H1 (cell line): Measurements from ENCODE around the gene MAP3K14. TPM values are rescaled to one million over a fixed set of nuclear protein-coding genes. Genes with fewer than 3 reads are reported as not detected.

Experiments
- CTCF ChIP-seq, 3 experiments: IDR thresholded peaks; 1 replicate in 2 of 3; 2 replicates in 1 of 3; pipeline versions ENCODE4 v1.5.1 to v1.6.1; 2011; ENCODE audit warnings: low read length in 3 of 3, mild to moderate bottlenecking in 3 of 3, inconsistent platforms in 2 of 3, low read depth in 1 of 3, moderate library complexity in 1 of 3; ENCODE audit not compliant: insufficient read depth in 1 of 3; ENCODE audit errors: control extremely low read depth in 1 of 3
- E2F6 ChIP-seq: IDR thresholded peaks from 2 replicates; pipeline ENCODE4 v1.6.1; 2012; ENCODE audit warnings: inconsistent platforms
- EP300 ChIP-seq, 2 experiments: IDR thresholded peaks; 1 replicate in 1 of 2; 2 replicates in 1 of 2; pipeline ENCODE4 v1.6.1; 2011 to 2012; ENCODE audit warnings: low read depth in 2 of 2, low read length in 2 of 2, mild to moderate bottlenecking in 2 of 2, borderline replicate concordance in 1 of 2, inconsistent platforms in 1 of 2, moderate library complexity in 1 of 2
- FOSL1 ChIP-seq: IDR thresholded peaks from 2 replicates; pipeline ENCODE4 v1.6.1; 2011; ENCODE audit warnings: mild to moderate bottlenecking, low read depth, low read length, moderate library complexity; ENCODE audit not compliant: insufficient read depth
- KDM4A ChIP-seq: IDR thresholded peaks from one replicate; pipeline ENCODE4 v1.7.1; 2012; ENCODE audit warnings: low read depth, mild to moderate bottlenecking, moderate library complexity, low read length, inconsistent platforms; ENCODE audit not compliant: severe bottlenecking
- polyA plus RNA-seq, 7 experiments: library from polyadenylated mRNA; depleted of rRNA in 3 of 7; stranded (reverse) in 5 of 7; unstranded in 2 of 7; fragments of >200 nt in 5 of 7; fragments of 200-250 nt in 2 of 7; gene quantifications; 1 replicate in 5 of 7; 2 replicates in 1 of 7; 4 replicates in 1 of 7; pipeline versions ENCODE4 v1.2.1 to v1.2.3, GENCODE V29; 2011 to 2013; ENCODE audit warnings: missing spikeins in 2 of 7, mixed read lengths in 2 of 7
- total RNA-seq: library from RNA; stranded (reverse); fragmentation: NEBNext Ultra II Directional; extraction: Animal tissue kit (Norgen Biotek cat#: 25700); gene quantifications from 2 replicates; pipeline ENCODE4 v1.2.1, GENCODE V29; 2021

Gene MAP3K14
- total and polyA plus RNA-seq, 2 of the 8 experiments (the other 6 are each of a cell fraction or from before 2014, with no cell fraction given) = 5.2 to 6.1 TPM

- TF ChIP-seq CTCF (IDR thresholded peaks at IDR 0.05; ENCODE audit: control extremely low read depth in 1 of 3, insufficient read depth in 1 of 3, low read depth in 1 of 3, low read length in 3 of 3) = no peak
- TF ChIP-seq KDM4A = no peak
- TF ChIP-seq FOSL1 = no peak
- TF ChIP-seq E2F6 = no peak
- TF ChIP-seq EP300 (IDR thresholded peaks at IDR 0.05; ENCODE audit: borderline replicate concordance in 1 of 2, low read depth in 2 of 2, low read length in 2 of 2) = no peak
These were observed 51.8 kb downstream of the MAP3K14 start (continued) for GRCh38 chr17:45264988-45265387.
